ENCODE measurements around the gene DCP1B. TPM values are rescaled to one million over a fixed set of nuclear protein-coding genes. Genes with fewer than 3 reads are reported as not detected.

The DCP1B gene
- total and polyA plus RNA-seq, 2 of the 4 experiments (the other 2 are of a cell fraction) = 13.3 to 19.7 TPM

- H3K36me3 ChIP-seq (ENCODE audit: control insufficient read depth, insufficient read depth, low read length) = no peaks in the 10 kb centered on the region
- in situ Hi-C loops (cut with MboI; ENCODE audit: low sequenced_read_pairs) = no loop called here
- no peaks in the 10 kb centered on the region; the same call in 1 of the 2 replicates for H3K9me3 ChIP-seq (ENCODE audit: control insufficient read depth, insufficient read depth, low read length)
- peaks cover 10% of the 10 kb centered on the region for H3K9me1 ChIP-seq (ENCODE audit: insufficient read depth, low read length)
- H3K23ac ChIP-seq (ENCODE audit: low read depth, low read length) = no peak overlapping the region
- no peak overlapping the region for H2BK120ac ChIP-seq (ENCODE audit: low read depth, low read length)
- intact Hi-C loops (cut with micrococcal nuclease) = no loop called here
- CTCF ChIA-PET = no interaction called here
- DNase-seq (no peak), ATAC-seq (ENCODE audit: low read depth) (no peak)
- H3K56ac ChIP-seq (ENCODE audit: extremely low read depth, insufficient read depth, low read length) = no peak overlapping the region
- no peak overlapping the region for H4K5ac ChIP-seq (ENCODE audit: low read depth, low read length)
- no peak overlapping the region for H3K4me2 ChIP-seq (ENCODE audit: low read depth, low read length)
- H2AFZ ChIP-seq (replicated peaks; ENCODE audit: low read length, poor library complexity) = no peak overlapping the region
- peaks cover 3% of the 10 kb centered on the region; the same call in 1 of the 2 replicates for H4K20me1 ChIP-seq (ENCODE audit: insufficient read depth, low read length)
- H3K79me1 ChIP-seq (ENCODE audit: low read depth in 1 of 2, low read length in 2 of 2) = no peaks in the 10 kb centered on the region
- TF ChIP-seq USF2 (IDR thresholded peaks at IDR 0.05; ENCODE audit: low read depth, low read length) (no peak), RAD21 (IDR thresholded peaks at IDR 0.05; ENCODE audit: low read length) (no peak)
- WGBS, 2 experiments (ENCODE audit: extremely low coverage in 2 of 2, insufficient read length in 1 of 2) = 87% methylated on average over 4 of the region's 11 CpGs; no CpG with 5 or more reads in 1 of the 2 experiments
- H3K27ac ChIP-seq (ENCODE audit: insufficient read depth, low read length) = no peak overlapping the region
- no peak overlapping the region for H3K9ac ChIP-seq (ENCODE audit: low read depth, low read length)
- H2AK5ac ChIP-seq (ENCODE audit: low read depth, low read length) = 0 out of 2 replicates have a peak overlapping the region, but pooled peaks have one; percentile 2
- no peak overlapping the region for H4K8ac ChIP-seq (ENCODE audit: low read depth in 2 of 2, low read length in 2 of 2)
- no peak overlapping the region for H3K14ac ChIP-seq (replicated peaks; ENCODE audit: low read depth, low read length)
- H2BK15ac ChIP-seq (ENCODE audit: low read depth, low read length) = no peak overlapping the region
- no peak overlapping the region for H2BK5ac ChIP-seq (ENCODE audit: low read depth, low read length, poor library complexity, severe bottlenecking)
- H2AK9ac ChIP-seq (replicated peaks; ENCODE audit: low read depth, low read length, poor library complexity) = peak overlapping the region; percentile 46
- POLR2A ChIA-PET (ENCODE audit: unreplicated experiment) = no interaction called here
- H4K91ac ChIP-seq (ENCODE audit: insufficient read depth, low read depth, low read length) = no peak overlapping the region
- peaks cover 11% of the 10 kb centered on the region for H3K4me1 ChIP-seq (ENCODE audit: control insufficient read depth, insufficient read depth, low read length)
- H2BK20ac ChIP-seq (ENCODE audit: low read depth, low read length) = no peak overlapping the region
- no TSS peak for BruUV-seq (replicated peaks)
- peaks cover 43% of the 10 kb centered on the region for H3K27me3 ChIP-seq (ENCODE audit: control insufficient read depth, insufficient read depth, low read length)
- dilution Hi-C loops (cut with HindIII; ENCODE audit: low sequenced_read_pairs, unreplicated experiment) = no loop called here
- H3K4ac ChIP-seq (ENCODE audit: low read depth, low read length) = no peak overlapping the region
- no peak overlapping the region for H3K18ac ChIP-seq (ENCODE audit: low read depth, low read length)
- no peak overlapping the region for H3K4me3 ChIP-seq (ENCODE audit: insufficient read depth, low read depth, low read length)
Measured at GRCh38 chr12:1929985-1930802, 74.1 kb downstream of the DCP1B start.
